WTC11 (cell line): ENCODE results near the gene GEMIN7.

Experiments used
- FOXP1 ChIP-seq: sonication (generic); formaldehyde crosslinking; IDR thresholded peaks from 2 replicates; pipeline ENCODE4 v1.8.0; 2022; ENCODE audit warnings: missing genetic modification reagents, mild to moderate bottlenecking, moderate library complexity, borderline replicate concordance
- IRF2 ChIP-seq: sonication (generic); formaldehyde crosslinking; IDR thresholded peaks from 2 replicates; pipeline ENCODE4 v1.8.0; 2022; ENCODE audit warnings: low read depth, missing genetic modification reagents, borderline replicate concordance
- NFE2L1 ChIP-seq: sonication (generic); formaldehyde crosslinking; IDR thresholded peaks from 2 replicates; pipeline ENCODE4 v1.8.1; 2023; ENCODE audit warnings: missing genetic modification reagents
- NR1H2 ChIP-seq: sonication (generic); formaldehyde crosslinking; IDR thresholded peaks from 2 replicates; pipeline ENCODE4 v1.9.0; 2021; ENCODE audit warnings: mild to moderate bottlenecking, moderate library complexity, missing genetic modification reagents
- SMAD3 ChIP-seq: sonication (generic); formaldehyde crosslinking; IDR thresholded peaks from 2 replicates; pipeline ENCODE4 v1.8.0; 2022; ENCODE audit warnings: missing genetic modification reagents, mild to moderate bottlenecking, borderline replicate concordance
- SP1 ChIP-seq: sonication (generic); formaldehyde crosslinking; conservative IDR thresholded peaks from 2 replicates; pipeline ENCODE4 v1.8.1; 2022; ENCODE audit warnings: missing genetic modification reagents
- TCF7 ChIP-seq: sonication (generic); formaldehyde crosslinking; IDR thresholded peaks from 2 replicates; pipeline ENCODE4 v1.8.0; 2022; ENCODE audit warnings: mild to moderate bottlenecking, low read depth, missing genetic modification reagents, moderate library complexity
- ZNF416 ChIP-seq: fragments of 250-450 bp; sonication (Bioruptor Pico); IDR thresholded peaks from 2 replicates; pipeline ENCODE4 v1.9.0; 2021; ENCODE audit warnings: mild to moderate bottlenecking, inconsistent platforms
- ZNF423 ChIP-seq: fragments of 250-450 bp; sonication (Bioruptor Pico); IDR thresholded peaks from 2 replicates; pipeline ENCODE4 v2.1.2; 2022; ENCODE audit warnings: mild to moderate bottlenecking, moderate library complexity
- TF ChIP-seq, protein P1 (sequence below): fragments of 200-600 bp; IDR thresholded peaks from 2 replicates; pipeline ENCODE4 v1.8.0; 2022; ENCODE audit warnings: antibody characterized with exemption
- TF ChIP-seq, protein P2 (sequence below): sonication (generic); formaldehyde crosslinking; IDR thresholded peaks from 2 replicates; pipeline ENCODE4 v1.8.1; 2023; ENCODE audit warnings: mild to moderate bottlenecking, moderate library complexity, missing genetic modification reagents
- TF ChIP-seq, protein P3 (sequence below): sonication (generic); formaldehyde crosslinking; IDR thresholded peaks from 2 replicates; pipeline ENCODE4 v1.8.1; 2022; ENCODE audit warnings: missing genetic modification reagents, borderline replicate concordance
- TF ChIP-seq, protein P4 (sequence below): sonication (generic); formaldehyde crosslinking; IDR thresholded peaks from 2 replicates; pipeline ENCODE4 v1.8.1; 2022; ENCODE audit warnings: low read depth, mild to moderate bottlenecking, moderate library complexity, missing genetic modification reagents, borderline replicate concordance

DNA sequence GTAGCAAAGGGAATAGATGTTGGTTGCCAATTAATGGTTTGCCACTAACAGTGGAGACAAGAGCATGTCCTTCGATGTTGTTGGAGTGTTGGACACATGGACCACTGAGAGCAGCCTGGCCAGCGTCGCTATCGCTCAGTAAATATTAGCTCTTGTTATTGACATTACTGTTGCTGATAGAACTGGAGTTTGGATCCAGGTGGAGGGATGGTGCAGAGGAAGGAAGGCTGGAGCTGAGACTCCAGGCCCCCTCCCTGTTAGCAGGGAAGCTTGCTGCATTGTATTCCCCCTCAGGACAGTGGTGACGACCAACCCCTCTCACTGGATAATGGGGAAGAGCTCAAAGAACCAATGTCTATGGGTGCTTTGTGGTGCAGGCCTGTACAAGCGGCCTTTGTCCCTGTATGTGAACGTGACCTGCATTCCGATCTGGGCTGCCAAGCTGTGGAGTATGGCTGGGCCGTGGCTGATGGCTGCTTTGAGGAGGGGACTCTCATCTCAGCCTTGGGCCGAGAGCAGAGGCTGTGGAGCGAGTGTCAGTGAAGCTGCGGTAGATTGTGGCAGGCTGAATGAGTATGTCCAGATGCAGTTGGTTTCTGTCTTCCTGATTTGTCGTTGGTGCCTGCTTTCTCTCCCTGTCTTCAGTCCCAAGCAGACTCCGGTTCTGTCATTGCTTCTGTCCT lies 33.2 kb upstream of the GEMIN7 start:
- TF ChIP-seq, protein P1, sequence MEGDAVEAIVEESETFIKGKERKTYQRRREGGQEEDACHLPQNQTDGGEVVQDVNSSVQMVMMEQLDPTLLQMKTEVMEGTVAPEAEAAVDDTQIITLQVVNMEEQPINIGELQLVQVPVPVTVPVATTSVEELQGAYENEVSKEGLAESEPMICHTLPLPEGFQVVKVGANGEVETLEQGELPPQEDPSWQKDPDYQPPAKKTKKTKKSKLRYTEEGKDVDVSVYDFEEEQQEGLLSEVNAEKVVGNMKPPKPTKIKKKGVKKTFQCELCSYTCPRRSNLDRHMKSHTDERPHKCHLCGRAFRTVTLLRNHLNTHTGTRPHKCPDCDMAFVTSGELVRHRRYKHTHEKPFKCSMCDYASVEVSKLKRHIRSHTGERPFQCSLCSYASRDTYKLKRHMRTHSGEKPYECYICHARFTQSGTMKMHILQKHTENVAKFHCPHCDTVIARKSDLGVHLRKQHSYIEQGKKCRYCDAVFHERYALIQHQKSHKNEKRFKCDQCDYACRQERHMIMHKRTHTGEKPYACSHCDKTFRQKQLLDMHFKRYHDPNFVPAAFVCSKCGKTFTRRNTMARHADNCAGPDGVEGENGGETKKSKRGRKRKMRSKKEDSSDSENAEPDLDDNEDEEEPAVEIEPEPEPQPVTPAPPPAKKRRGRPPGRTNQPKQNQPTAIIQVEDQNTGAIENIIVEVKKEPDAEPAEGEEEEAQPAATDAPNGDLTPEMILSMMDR: no peak
- no peak for TF ChIP-seq SMAD3 (CRISPR knock-in tag)
- TF ChIP-seq FOXP1: no peak
- no peak for TF ChIP-seq SP1 (CRISPR knock-in tag)
- no peak for TF ChIP-seq NR1H2 (CRISPR knock-in tag)
- no peak for TF ChIP-seq IRF2
- TF ChIP-seq, protein P2, sequence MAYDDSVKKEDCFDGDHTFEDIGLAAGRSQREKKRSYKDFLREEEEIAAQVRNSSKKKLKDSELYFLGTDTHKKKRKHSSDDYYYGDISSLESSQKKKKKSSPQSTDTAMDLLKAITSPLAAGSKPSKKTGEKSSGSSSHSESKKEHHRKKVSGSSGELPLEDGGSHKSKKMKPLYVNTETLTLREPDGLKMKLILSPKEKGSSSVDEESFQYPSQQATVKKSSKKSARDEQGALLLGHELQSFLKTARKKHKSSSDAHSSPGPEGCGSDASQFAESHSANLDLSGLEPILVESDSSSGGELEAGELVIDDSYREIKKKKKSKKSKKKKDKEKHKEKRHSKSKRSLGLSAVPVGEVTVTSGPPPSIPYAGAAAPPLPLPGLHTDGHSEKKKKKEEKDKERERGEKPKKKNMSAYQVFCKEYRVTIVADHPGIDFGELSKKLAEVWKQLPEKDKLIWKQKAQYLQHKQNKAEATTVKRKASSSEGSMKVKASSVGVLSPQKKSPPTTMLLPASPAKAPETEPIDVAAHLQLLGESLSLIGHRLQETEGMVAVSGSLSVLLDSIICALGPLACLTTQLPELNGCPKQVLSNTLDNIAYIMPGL (CRISPR knock-in tag): no peak
- no peak for TF ChIP-seq ZNF416 (CRISPR knock-in tag)
- no peak for TF ChIP-seq NFE2L1
- TF ChIP-seq TCF7: no peak
- no peak for TF ChIP-seq ZNF423 (CRISPR knock-in tag)
- TF ChIP-seq, protein P3, sequence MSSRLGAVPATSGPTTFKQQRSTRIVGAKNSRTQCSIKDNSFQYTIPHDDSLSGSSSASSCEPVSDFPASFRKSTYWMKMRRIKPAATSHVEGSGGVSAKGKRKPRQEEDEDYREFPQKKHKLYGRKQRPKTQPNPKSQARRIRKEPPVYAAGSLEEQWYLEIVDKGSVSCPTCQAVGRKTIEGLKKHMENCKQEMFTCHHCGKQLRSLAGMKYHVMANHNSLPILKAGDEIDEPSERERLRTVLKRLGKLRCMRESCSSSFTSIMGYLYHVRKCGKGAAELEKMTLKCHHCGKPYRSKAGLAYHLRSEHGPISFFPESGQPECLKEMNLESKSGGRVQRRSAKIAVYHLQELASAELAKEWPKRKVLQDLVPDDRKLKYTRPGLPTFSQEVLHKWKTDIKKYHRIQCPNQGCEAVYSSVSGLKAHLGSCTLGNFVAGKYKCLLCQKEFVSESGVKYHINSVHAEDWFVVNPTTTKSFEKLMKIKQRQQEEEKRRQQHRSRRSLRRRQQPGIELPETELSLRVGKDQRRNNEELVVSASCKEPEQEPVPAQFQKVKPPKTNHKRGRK (CRISPR knock-in tag): no peak
- TF ChIP-seq, protein P4, sequence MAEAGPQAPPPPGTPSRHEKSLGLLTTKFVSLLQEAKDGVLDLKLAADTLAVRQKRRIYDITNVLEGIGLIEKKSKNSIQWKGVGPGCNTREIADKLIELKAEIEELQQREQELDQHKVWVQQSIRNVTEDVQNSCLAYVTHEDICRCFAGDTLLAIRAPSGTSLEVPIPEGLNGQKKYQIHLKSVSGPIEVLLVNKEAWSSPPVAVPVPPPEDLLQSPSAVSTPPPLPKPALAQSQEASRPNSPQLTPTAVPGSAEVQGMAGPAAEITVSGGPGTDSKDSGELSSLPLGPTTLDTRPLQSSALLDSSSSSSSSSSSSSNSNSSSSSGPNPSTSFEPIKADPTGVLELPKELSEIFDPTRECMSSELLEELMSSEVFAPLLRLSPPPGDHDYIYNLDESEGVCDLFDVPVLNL (CRISPR knock-in tag): no peak
